Measurements from ENCODE around the gene BBS5.
A peak's percentile ranks its signal among the peaks of the same experiment; 100 is the strongest.
"Not testable (repeated sequence)": the region's sequence is repeated elsewhere in the genome, so short reads cannot be mapped to it uniquely, and the experiment has no call there.

Gene BBS5

DNA sequence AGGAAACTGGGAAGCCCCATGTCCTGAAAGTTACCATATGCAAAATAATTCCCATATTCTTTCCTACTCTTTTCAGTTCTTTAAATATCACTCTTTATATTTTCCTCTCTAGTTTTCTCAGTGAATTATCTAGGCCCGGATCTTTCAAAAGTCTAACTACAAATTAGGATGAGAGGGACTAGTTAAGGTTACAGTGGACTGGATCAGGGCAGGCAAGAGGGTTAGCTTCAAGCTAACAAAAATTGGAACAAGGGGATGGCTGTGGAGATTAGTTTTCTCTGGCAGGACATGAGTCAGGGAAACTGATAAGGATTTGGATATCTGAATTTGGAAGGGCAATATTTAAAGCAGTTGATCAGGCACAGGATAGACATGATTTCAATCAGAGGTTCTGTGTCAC lies 30.4 kb upstream of the BBS5 start:
- POLR2A ChIA-PET, result no interaction called here
- no peak for DNase-seq (ENCODE audit: low read depth, low spot score)
- TF ChIP-seq, protein P1, sequence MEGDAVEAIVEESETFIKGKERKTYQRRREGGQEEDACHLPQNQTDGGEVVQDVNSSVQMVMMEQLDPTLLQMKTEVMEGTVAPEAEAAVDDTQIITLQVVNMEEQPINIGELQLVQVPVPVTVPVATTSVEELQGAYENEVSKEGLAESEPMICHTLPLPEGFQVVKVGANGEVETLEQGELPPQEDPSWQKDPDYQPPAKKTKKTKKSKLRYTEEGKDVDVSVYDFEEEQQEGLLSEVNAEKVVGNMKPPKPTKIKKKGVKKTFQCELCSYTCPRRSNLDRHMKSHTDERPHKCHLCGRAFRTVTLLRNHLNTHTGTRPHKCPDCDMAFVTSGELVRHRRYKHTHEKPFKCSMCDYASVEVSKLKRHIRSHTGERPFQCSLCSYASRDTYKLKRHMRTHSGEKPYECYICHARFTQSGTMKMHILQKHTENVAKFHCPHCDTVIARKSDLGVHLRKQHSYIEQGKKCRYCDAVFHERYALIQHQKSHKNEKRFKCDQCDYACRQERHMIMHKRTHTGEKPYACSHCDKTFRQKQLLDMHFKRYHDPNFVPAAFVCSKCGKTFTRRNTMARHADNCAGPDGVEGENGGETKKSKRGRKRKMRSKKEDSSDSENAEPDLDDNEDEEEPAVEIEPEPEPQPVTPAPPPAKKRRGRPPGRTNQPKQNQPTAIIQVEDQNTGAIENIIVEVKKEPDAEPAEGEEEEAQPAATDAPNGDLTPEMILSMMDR (IDR thresholded peaks at IDR 0.05; ENCODE audit: insufficient read depth, low read length, missing control alignments), result no peak
- no peak overlapping the region for H3K4me3 ChIP-seq (ENCODE audit: low read depth, low read length)
- CTCF ChIA-PET, result no interaction called here

GRCh38 chr2:169452080-169452479 lies 27.2 kb upstream of the BBS5 start:
- DNase-seq (ENCODE audit: low read depth, low spot score), result no peak
- CTCF ChIA-PET, result interaction anchor here (0.6 to 3.4 kb wide), 32 partner anchors 11 to 1476 kb away, joined by 3 to 35 read pairs (median 3); partner anchors contain the start of genes BBS5 and FASTKD1
- POLR2A ChIA-PET, result interaction anchor here (0.7 kb wide), 1 partner anchor 9 kb away, joined by 3 read pairs; no protein-coding TSS in a partner anchor
- H3K4me3 ChIP-seq (ENCODE audit: low read depth, low read length), result no peak overlapping the region
- TF ChIP-seq, protein P1 (IDR thresholded peaks at IDR 0.05; ENCODE audit: insufficient read depth, low read length, missing control alignments), result peak; percentile 23

DNA sequence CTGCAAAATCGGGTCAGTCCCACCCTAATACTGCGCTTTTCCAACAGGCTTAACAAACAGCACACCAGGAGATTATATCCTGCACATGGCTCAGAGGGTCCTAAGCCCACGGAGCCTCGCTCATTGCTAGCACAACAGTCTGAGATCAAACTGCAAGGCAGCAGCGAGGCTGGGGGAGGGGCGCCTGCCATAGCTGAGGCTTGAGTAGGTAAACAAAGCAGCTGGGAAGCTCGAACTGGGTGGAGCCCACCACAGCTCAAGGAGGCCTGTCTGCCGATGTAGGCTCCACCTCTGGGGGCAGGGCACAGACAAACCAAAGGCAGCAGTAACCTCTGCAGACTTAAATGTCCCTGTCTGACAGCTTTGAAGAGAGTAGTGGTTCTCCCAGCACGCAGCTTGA lies 26.2 kb upstream of the BBS5 start:
- DNase-seq (ENCODE audit: low read depth, low spot score); POLR2A ChIA-PET; H3K4me3 ChIP-seq (ENCODE audit: low read depth, low read length): not testable (repeated sequence)
- CTCF ChIA-PET, result interaction anchor here (0.8 to 3.4 kb wide), 11 partner anchors 10 to 1475 kb away, joined by 3 to 35 read pairs (median 8); partner anchors contain the start of gene FASTKD1

DNA sequence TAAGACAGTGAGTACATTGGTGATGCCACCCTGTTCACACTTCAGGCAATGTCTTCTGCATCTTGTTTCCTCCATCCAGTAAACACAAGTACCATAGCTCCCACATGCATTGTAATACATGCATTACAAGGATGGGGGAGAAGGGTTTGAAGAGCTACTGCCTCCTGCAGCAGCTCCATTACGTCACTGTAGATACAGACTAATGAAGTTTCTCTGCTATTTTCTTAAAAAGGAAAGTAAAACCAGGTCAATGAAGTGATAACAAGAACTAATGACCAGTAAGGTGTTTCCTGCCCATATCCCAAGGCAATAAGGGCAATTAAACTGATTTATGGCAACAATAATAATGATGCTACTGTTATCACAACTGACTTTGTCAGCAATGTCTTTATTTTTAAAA lies 18.2 kb upstream of the BBS5 start:
- TF ChIP-seq, protein P1 (IDR thresholded peaks at IDR 0.05; ENCODE audit: insufficient read depth, low read length, missing control alignments), result no peak
- no peak for DNase-seq (ENCODE audit: low read depth, low spot score)
- H3K4me3 ChIP-seq (ENCODE audit: low read depth, low read length), result no peak overlapping the region
- POLR2A ChIA-PET, result interaction anchor here (0.6 kb wide), 1 partner anchor 9 kb away, joined by 3 read pairs; no protein-coding TSS in a partner anchor
- CTCF ChIA-PET, result interaction anchor here (1.1 to 5.2 kb wide), 2 partner anchors 9 to 1351 kb away, joined by 3 to 35 read pairs; no protein-coding TSS in a partner anchor

GRCh38 chr2:169462896-169463695 lies 16.2 kb upstream of the BBS5 start:
- CTCF ChIA-PET, result interaction anchor here (0.8 to 5.2 kb wide), 4 partner anchors 11 to 468 kb away, joined by 3 to 35 read pairs (median 3); partner anchors contain the start of gene METTL5
- no peak overlapping the region; the same call in 1 of the 2 replicates for H3K4me3 ChIP-seq (ENCODE audit: low read depth, low read length)
- DNase-seq (ENCODE audit: low read depth, low spot score), result peak; percentile 53
- POLR2A ChIA-PET, result interaction anchor here (1.5 kb wide), 1 partner anchor 17 kb away, joined by 5 read pairs; no protein-coding TSS in a partner anchor
- TF ChIP-seq, protein P1 (IDR thresholded peaks at IDR 0.05; ENCODE audit: insufficient read depth, low read length, missing control alignments), result no peak

DNA sequence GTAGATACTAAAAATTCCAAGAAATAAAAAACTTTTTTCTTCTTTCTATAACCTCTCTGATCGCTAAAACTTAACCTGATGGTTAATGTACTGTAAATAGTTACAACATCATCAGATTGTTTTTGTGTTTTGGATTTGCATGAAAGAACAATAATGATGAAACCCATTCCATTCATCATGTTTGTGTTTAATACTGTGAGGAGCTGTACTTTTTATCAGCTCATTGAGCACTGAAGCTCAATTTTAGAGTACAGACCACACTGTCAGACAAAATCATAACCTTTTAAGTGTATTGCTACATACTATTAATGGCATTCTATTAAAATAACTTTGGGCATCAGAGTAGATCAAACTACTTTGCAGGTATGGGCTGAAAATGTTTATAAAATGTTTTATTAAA lies 14.8 kb upstream of the BBS5 start:
- H3K4me3 ChIP-seq (ENCODE audit: low read depth, low read length), result no peak overlapping the region
- TF ChIP-seq, protein P1 (IDR thresholded peaks at IDR 0.05; ENCODE audit: insufficient read depth, low read length, missing control alignments), result no peak
- ChIA-PET CTCF (interaction anchor here (0.8 to 5.2 kb wide), 2 partner anchors 13 to 464 kb away, joined by 3 to 35 read pairs; no protein-coding TSS in a partner anchor), POLR2A (no interaction called here)
- DNase-seq (ENCODE audit: low read depth, low spot score), result no peak

Measured in AG04449 (cell line).